ENCODE data around the gene KRTAP10-4.

The KRTAP10-4 gene

GRCh38 chr21:44526096-44526997 is 47.2 kb upstream of the KRTAP10-4 start:
- H3K4me2 ChIP-seq (ENCODE audit: low read length), result no peak overlapping the region
- H3K79me2 ChIP-seq (ENCODE audit: control insufficient read depth, low read length), result no peaks in the 10 kb centered on the region
- H3K9me3 ChIP-seq (ENCODE audit: control insufficient read depth, insufficient read depth, low read length), result peaks cover 27% of the 10 kb centered on the region; the same call in 1 of the 2 replicates
- no peaks in the 10 kb centered on the region for H3K4me1 ChIP-seq (ENCODE audit: control insufficient read depth, low read length)
- H3K36me3 ChIP-seq (ENCODE audit: control insufficient read depth, low read length), result no peaks in the 10 kb centered on the region
- no peaks in the 10 kb centered on the region for H3F3A ChIP-seq (ENCODE audit: control insufficient read depth, insufficient read depth)
- H3K27ac ChIP-seq (ENCODE audit: low read depth, low read length), result no peak overlapping the region
- H4K20me1 ChIP-seq (ENCODE audit: control insufficient read depth, insufficient read depth, low read depth, low read length), result no peaks in the 10 kb centered on the region
- TF ChIP-seq CTCF (IDR thresholded peaks at IDR 0.05; ENCODE audit: low read depth, low read length, poor library complexity, severe bottlenecking) (no peak), EZH2phosphoT487 (IDR thresholded peaks at IDR 0.05; ENCODE audit: borderline replicate concordance, low read length) (no peak)
- H3K27me3 ChIP-seq (ENCODE audit: control insufficient read depth, low read length), result no peaks in the 10 kb centered on the region
- H3K4me3 ChIP-seq (ENCODE audit: low read length), result no peak overlapping the region
- no peaks in the 10 kb centered on the region for H3K9me2 ChIP-seq (replicated peaks; ENCODE audit: control insufficient read depth, low read length)

DNA sequence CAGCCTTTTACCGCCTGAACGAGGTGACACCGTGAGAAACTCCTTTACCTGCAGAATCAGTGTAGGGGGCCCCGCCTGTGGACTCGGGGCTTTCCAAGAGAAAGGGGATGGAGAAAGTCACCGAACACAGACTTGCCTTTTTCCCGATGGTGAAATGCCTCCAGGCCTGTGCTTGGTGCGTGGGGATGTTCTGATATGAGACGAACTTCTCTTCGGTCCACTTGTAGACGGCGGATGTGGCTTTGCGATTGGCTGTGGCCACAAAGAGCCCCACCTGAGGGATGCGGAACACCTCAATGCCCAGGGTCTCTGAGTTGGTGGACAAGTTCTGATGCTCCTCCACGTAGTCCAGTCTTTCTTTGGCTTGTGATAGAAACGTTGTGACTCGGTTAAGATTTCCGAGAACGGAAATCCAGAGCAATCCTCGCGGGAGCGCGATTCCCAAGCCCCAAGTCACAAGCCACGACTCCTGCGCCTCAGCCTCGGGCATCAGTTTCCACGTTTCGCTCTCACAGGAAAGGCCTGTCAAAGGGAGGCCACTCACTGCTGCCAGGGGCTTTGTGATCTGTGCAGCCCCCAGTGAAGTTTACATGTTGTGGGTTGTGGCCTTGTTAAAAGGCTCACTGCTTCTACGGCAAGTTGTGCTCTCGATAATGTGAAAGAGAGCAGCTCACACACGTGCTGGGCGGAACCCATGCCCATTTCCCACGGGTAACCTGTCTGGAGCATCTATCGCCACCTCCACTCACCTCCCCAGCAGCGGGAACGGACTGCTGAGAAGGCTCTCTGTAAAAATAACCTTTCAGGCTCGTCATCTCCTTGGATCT is 46.2 kb upstream of the KRTAP10-4 start:
- H3K79me2 ChIP-seq (ENCODE audit: control insufficient read depth, low read length), result no peaks in the 10 kb centered on the region
- H3K27me3 ChIP-seq (ENCODE audit: control insufficient read depth, low read length), result no peaks in the 10 kb centered on the region
- H3K27ac ChIP-seq (ENCODE audit: low read depth, low read length), result no peak overlapping the region
- no peak overlapping the region for H3K4me2 ChIP-seq (ENCODE audit: low read length)
- no peaks in the 10 kb centered on the region for H3K4me1 ChIP-seq (ENCODE audit: control insufficient read depth, low read length)
- no peak for TF ChIP-seq CTCF (IDR thresholded peaks at IDR 0.05; ENCODE audit: low read depth, low read length, poor library complexity, severe bottlenecking)
- TF ChIP-seq EZH2phosphoT487 (IDR thresholded peaks at IDR 0.05; ENCODE audit: borderline replicate concordance, low read length), result no peak
- H3K9me2 ChIP-seq (replicated peaks; ENCODE audit: control insufficient read depth, low read length), result no peaks in the 10 kb centered on the region
- H3K4me3 ChIP-seq (ENCODE audit: low read length), result no peak overlapping the region
- H3F3A ChIP-seq (ENCODE audit: control insufficient read depth, insufficient read depth), result no peaks in the 10 kb centered on the region
- H3K9me3 ChIP-seq (ENCODE audit: control insufficient read depth, insufficient read depth, low read length), result peaks cover 24% of the 10 kb centered on the region; the same call in 1 of the 2 replicates
- H3K36me3 ChIP-seq (ENCODE audit: control insufficient read depth, low read length), result no peaks in the 10 kb centered on the region
- no peaks in the 10 kb centered on the region for H4K20me1 ChIP-seq (ENCODE audit: control insufficient read depth, insufficient read depth, low read depth, low read length)

DNA sequence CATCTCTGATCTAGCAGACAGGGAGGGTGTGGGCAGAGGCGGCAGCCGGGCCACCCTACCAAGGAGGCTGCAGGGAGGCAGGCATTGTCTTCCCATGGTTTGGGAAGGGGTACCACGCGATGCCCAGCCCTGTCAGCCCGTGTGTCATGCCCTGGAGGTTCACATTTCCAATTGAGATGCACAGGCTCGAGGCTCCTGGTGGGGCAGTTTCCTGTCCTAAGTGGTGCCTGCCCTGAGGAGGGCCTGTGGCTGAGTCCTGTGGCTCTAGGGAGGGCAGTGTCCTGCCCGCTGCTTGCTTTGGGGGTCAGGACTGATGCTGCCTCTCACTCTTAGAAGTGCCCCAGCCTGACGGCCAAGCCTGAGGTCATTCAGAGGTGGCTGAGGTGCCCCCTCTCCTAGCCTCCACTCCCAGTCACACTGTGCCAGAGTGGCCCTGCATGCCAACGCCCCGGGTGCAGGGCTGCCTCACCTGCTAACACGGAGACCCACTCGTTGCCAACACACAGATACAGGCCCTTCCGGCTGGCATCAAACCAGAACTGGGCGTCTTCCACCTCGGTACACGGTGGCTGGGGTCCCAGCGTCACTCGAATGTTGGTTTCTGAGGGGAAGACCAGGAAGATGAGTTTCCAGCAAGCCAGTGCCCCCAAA is 45.4 kb upstream of the KRTAP10-4 start:
- Histone ChIP-seq H3K36me3 (ENCODE audit: control insufficient read depth, low read length) (no peaks in the 10 kb centered on the region), H3K9me3 (ENCODE audit: control insufficient read depth, insufficient read depth, low read length) (peaks cover 19% of the 10 kb centered on the region; the same call in 1 of the 2 replicates), H3K4me1 (ENCODE audit: control insufficient read depth, low read length) (no peaks in the 10 kb centered on the region), H3F3A (ENCODE audit: control insufficient read depth, insufficient read depth) (no peaks in the 10 kb centered on the region), H3K4me2 (ENCODE audit: low read length) (no peak overlapping the region), H3K9me2 (replicated peaks; ENCODE audit: control insufficient read depth, low read length) (no peaks in the 10 kb centered on the region), H4K20me1 (ENCODE audit: control insufficient read depth, insufficient read depth, low read depth, low read length) (no peaks in the 10 kb centered on the region), H3K27me3 (ENCODE audit: control insufficient read depth, low read length) (no peaks in the 10 kb centered on the region), H3K4me3 (ENCODE audit: low read length) (no peak overlapping the region), H3K27ac (ENCODE audit: low read depth, low read length) (no peak overlapping the region), H3K79me2 (ENCODE audit: control insufficient read depth, low read length) (no peaks in the 10 kb centered on the region)
- TF ChIP-seq CTCF (IDR thresholded peaks at IDR 0.05; ENCODE audit: low read depth, low read length, poor library complexity, severe bottlenecking), result no peak
- no peak for TF ChIP-seq EZH2phosphoT487 (IDR thresholded peaks at IDR 0.05; ENCODE audit: borderline replicate concordance, low read length)
